Endometrium (tissue), 2 donors: ENCODE measurements around the gene COA8.

ENCODE experiments used
- FAIRE-seq: peaks from 2 replicates; lab custom pipeline; 2012; peaks lifted over from hg19 to GRCh38; lab: Jason Lieb, UNC
- donor health status: control.
- donor health status: control.

The COA8 gene, protein sequence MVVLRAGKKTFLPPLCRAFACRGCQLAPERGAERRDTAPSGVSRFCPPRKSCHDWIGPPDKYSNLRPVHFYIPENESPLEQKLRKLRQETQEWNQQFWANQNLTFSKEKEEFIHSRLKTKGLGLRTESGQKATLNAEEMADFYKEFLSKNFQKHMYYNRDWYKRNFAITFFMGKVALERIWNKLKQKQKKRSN

GRCh38 chr14:103562429-103563225 is at the start of gene COA8, which contains the start of gene BAG5:
Gene COA8 (plus strand): TSS chr14:103562960. CDS start chr14:103563002, 42 bp downstream.
Gene BAG5 (minus strand): TSS chr14:103562657. CDS start chr14:103561164, 1,493 bp downstream.
- FAIRE-seq = no peak

GRCh38 chr14:103514596-103515421 is 48.0 kb upstream of the COA8 start:
- no peak for FAIRE-seq

GRCh38 chr14:103516426-103517173 is 46.2 kb upstream of the COA8 start:
- no peak for FAIRE-seq

- no peak for FAIRE-seq
Observed at GRCh38 chr14:103517174-103517566, 45.6 kb upstream of the COA8 start.

DNA sequence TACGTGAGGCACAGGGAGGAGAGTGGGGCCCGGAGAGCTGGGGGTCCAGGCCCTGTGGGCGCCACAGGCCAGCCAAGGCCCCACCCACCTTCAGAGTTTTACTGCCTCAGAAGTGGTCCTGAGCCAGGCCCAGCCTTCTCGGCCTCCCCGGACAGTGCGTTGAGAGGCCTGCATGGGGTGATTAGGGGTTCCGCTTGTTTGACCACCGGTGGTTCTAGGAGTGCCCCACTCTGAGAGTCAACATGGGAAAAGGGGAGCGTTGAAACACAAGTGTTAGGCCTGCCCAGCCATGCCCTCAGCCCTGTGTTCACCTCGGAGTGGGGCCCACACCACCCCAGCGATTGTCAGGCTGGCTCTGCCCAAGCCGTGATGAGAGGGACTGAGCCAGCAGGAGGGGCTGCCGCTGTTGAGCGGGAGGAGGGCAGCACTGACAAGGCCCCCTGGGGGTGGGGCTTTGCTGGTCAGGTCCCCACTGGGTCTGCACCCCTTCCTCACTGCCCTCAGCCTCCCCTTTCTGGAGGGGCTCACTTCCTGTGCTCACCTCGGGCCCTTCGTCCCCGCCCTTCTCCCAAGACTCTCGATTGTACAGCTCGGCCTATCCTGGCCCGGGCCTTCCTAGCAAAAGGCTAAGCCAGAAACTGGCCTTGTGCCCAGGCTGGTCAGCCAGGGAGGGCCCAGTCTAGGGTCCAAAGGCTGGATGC is 44.9 kb upstream of the COA8 start:
- no peak for FAIRE-seq

DNA sequence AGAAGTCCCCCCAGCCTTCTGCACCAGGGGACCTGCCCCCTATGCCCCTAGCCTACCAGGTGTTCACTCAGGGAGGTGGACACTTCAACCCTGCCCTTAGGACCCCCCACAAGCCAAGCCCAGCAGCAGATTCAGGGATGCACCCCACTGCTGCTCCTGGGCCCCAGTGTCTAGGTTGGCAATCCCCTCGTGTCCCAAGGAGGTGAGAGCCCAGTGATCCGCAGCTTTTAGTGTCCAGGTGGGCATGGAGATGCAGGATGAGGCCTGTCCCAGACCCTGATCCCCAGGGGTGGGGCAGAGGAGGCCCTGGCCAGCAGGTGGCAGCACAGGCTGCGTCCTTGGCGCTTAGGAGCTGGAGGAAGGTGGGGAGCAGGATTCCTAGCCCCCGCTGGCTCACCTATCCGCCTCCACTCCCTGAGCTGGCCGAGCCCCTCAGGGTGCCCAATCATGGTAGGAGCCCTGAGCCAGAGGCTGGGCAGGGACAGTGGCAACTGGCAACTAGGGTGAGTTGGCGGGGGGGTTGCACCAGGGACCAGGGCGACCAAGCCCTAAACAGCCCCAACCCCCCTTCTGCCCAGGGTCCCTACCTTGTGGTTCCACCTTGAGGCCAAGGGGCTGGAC is 44.2 kb upstream of the COA8 start:
- FAIRE-seq = no peak

GRCh38 chr14:103519043-103519836 is 43.5 kb upstream of the COA8 start:
- no peak for FAIRE-seq

DNA sequence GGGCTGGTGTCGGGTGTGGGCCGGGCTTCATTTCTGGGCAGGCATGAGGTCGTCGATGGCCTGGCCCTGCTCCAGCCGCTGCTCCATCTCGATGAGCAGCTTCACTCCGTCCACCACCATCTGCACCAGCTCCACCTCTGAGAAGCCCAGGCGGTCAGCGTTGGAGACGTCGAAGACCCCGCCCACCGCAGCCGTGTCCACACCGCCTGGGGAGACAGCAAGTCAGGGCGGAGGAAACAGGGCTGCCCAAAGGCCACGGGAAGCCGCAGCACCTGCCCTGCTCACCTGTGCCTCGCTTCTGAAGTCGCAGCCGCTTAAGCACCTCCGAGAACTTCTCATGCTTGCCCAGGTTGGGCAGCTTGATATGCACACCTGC is 42.9 kb upstream of the COA8 start:
- FAIRE-seq = no peak

DNA sequence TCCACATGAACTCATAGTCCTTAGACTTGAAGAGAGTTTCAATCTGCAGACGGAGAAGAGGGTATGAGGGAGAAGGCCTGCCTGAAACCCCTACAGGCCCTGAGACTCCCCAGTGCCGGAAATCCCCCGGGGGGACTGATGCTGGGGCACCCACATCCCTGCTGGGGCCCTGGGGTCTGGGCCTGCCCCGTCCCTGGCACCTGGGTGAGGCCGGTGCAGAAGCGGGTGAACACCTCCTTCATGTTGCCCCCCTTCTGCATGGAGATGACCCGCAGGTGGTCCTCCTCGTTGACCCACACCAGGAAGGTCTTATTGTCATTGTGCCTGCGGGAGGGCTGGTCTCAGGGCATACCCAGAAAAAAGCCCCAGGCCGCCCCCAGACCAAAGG is 42.5 kb upstream of the COA8 start:
- FAIRE-seq = no peak

GRCh38 chr14:103520657-103521437 is 41.9 kb upstream of the COA8 start:
- FAIRE-seq = no peak

DNA sequence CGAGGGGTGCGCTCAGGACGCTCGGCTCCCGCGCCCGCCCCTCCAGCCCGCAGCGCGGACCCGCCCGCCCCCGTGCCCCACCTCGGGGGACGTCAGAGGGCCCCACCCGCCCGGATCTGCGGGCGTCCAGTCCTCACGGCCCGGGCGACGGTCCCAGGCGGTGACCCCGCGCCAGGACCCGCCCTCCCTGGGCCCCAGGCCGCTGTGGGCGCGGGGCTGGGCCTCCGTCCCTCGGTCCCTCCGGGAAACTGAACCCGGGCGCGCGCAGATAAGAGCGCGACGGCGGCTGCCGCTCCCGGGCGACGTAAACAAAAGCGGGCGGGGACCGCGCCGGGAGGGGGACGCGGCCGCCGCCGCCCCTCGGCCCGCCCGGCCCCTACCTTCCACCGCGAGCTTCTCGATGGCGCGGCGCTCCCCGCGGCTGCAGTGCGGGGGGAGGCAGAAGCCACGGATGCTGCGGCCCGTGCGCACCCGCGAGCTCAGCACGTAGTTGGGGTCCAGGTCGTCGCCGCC is 41.3 kb upstream of the COA8 start:
- FAIRE-seq = no peak

- FAIRE-seq = no peak
Observed at GRCh38 chr14:103521951-103522563, 40.7 kb upstream of the COA8 start.

- FAIRE-seq = no peak
Observed at GRCh38 chr14:103522649-103523574, 39.8 kb upstream of the COA8 start, which contains the start of gene CKB. Gene CKB (minus strand): TSS chr14:103522830. CDS start chr14:103522493, 337 bp downstream.

GRCh38 chr14:103523575-103523954 is 39.2 kb upstream of the COA8 start:
- FAIRE-seq = no peak

GRCh38 chr14:103524002-103524935 is 38.5 kb upstream of the COA8 start:
- no peak for FAIRE-seq
